HCT116 (cell line): ENCODE data around the gene UQCRQ. TPM values are rescaled to one million over a fixed set of nuclear protein-coding genes. Genes with fewer than 3 reads are reported as not detected.
A peak's percentile ranks its signal among the peaks of the same experiment; 100 is the strongest.

Experiments used
- ATAC-seq: fragments of 200-7000 bp; cut with Tn5 transposase; 2 replicates; pipeline ENCODE4 v1.9.1; 2020; ENCODE audit warnings: mild to moderate bottlenecking, moderate library complexity
- BruUV-seq: library from RNA; stranded (reverse); fragments of 400-500 nt; replicated peaks from 2 replicates; lab custom pipeline; 2021; lab: Mats Ljungman, UMichigan
- CTCF ChIA-PET: fragments of 300-600 bp; sonication (Branson Sonifier 250); formaldehyde crosslinking; loops from one replicate; lab custom pipeline; 2021; ENCODE audit warnings: antibody characterized with exemption; lab: Charles Lee
- POLR2A ChIA-PET: fragments of 300-600, 350-600 bp; sonication (Branson Sonifier 250); formaldehyde crosslinking; loops from one replicate; lab custom pipeline; 2021; ENCODE audit warnings: antibody characterized with exemption; lab: Charles Lee
- RAD21 ChIA-PET, 2 experiments: fragments of 300-600 bp; sonication (Branson Sonifier 250); formaldehyde crosslinking; loops; one replicate each; lab custom pipeline; 2023; ENCODE audit warnings: low total read pairs in 2 of 2; ENCODE audit not compliant: uncharacterized antibody in 2 of 2, unreplicated experiment in 2 of 2, low non-redundant PET in 1 of 2; lab: Charles Lee
- DNase-seq: peaks from one replicate; pipeline ENCODE4 v3.0.0-alpha.2; 2010; ENCODE audit warnings: low read depth, low spot score
- H2AFZ ChIP-seq: fragments of 200-600 bp; shearing (Covaris generic), sonication (generic); 2 replicates; pipeline ENCODE4 v1.6.1; 2017; ENCODE audit warnings: low read depth, mixed run types, mixed read lengths, antibody characterized with exemption, low read length; ENCODE audit not compliant: poor library complexity, severe bottlenecking
- H3K27ac ChIP-seq: 2 replicates; pipeline ENCODE4 v1.5.1; 2012; ENCODE audit warnings: low read depth, low read length
- H3K27me3 ChIP-seq: fragments of 200-600 bp; sonication (generic); 2 replicates; pipeline ENCODE4 v1.6.1; 2016; ENCODE audit warnings: mixed run types, low read length, mixed read lengths; ENCODE audit not compliant: insufficient read depth
- H3K36me3 ChIP-seq, 2 experiments: fragments of 200-500 bp in 1 of 2; fragments of 200-600 bp in 1 of 2; sonication (Bioruptor generic) in 1 of 2; sonication (generic) in 1 of 2; 2 replicates each; pipeline versions ENCODE4 v1.5.1 to v1.6.1; 2014 to 2016; ENCODE audit warnings: low read length in 2 of 2, inconsistent platforms in 1 of 2, mixed read lengths in 1 of 2, mixed run types in 1 of 2; ENCODE audit not compliant: insufficient read depth in 2 of 2, control insufficient read depth in 1 of 2
- H3K4me1 ChIP-seq, 2 experiments: fragments of 200-600 bp in 1 of 2; sonication (generic) in 1 of 2; 2 replicates each; pipeline versions ENCODE4 v1.5.1 to v1.6.1; 2012 to 2017; ENCODE audit warnings: low read length in 2 of 2, inconsistent platforms in 1 of 2, mild to moderate bottlenecking in 1 of 2, mixed read lengths in 1 of 2, mixed run types in 1 of 2, moderate library complexity in 1 of 2; ENCODE audit not compliant: insufficient read depth in 2 of 2, control insufficient read depth in 1 of 2
- H3K4me2 ChIP-seq: fragments of 200-600 bp; sonication (generic); 2 replicates; pipeline ENCODE4 v1.6.1; 2017; ENCODE audit warnings: mixed run types, low read length, mixed read lengths
- H3K4me3 ChIP-seq, 2 experiments: fragments of 200-600 bp in 1 of 2; sonication (generic) in 1 of 2; replicated peaks in 1 of 2; 2 replicates each; pipeline ENCODE4 v1.5.1; 2011 to 2016; ENCODE audit warnings: low read length in 2 of 2, control low read depth in 1 of 2, low read depth in 1 of 2, mild to moderate bottlenecking in 1 of 2, mixed read lengths in 1 of 2, mixed run types in 1 of 2
- H3K79me2 ChIP-seq: fragments of 200-600 bp; sonication (generic); 2 replicates; pipeline ENCODE4 v1.6.1; 2017; ENCODE audit warnings: mild to moderate bottlenecking, mixed run types, low read length, moderate library complexity, mixed read lengths; ENCODE audit not compliant: insufficient read depth
- H3K9ac ChIP-seq: fragments of 200-600 bp; sonication (generic); 2 replicates; pipeline ENCODE4 v1.6.1; 2016; ENCODE audit warnings: low read length, mixed read lengths
- H3K9me2 ChIP-seq: fragments of 200-600 bp; sonication (generic), shearing (Covaris generic); 2 replicates; pipeline ENCODE4 v1.6.1; 2017; ENCODE audit warnings: mixed run types, mild to moderate bottlenecking, moderate library complexity; ENCODE audit not compliant: insufficient read depth
- H3K9me3 ChIP-seq, 2 experiments: fragments of 200-500 bp in 1 of 2; fragments of 200-600 bp in 1 of 2; sonication (Bioruptor generic) in 1 of 2; sonication (generic) in 1 of 2; 2 replicates each; pipeline ENCODE4 v1.6.1; 2014 to 2017; ENCODE audit warnings: low read length in 2 of 2, mixed read lengths in 2 of 2, inconsistent platforms in 1 of 2, low read depth in 1 of 2, mild to moderate bottlenecking in 1 of 2, mixed run types in 1 of 2, moderate library complexity in 1 of 2; ENCODE audit not compliant: control insufficient read depth in 1 of 2, insufficient read depth in 1 of 2
- H4K20me1 ChIP-seq: fragments of 200-600 bp; sonication (generic), shearing (Covaris generic); 2 replicates; pipeline ENCODE4 v1.6.1; 2017; ENCODE audit warnings: mixed run types, mild to moderate bottlenecking, moderate library complexity; ENCODE audit not compliant: insufficient read depth
- RAD21 ChIP-seq: IDR thresholded peaks from 2 replicates; pipeline ENCODE4 v1.6.1; 2012; ENCODE audit warnings: low read depth, mild to moderate bottlenecking
- SP1 ChIP-seq: IDR thresholded peaks from 2 replicates; pipeline ENCODE4 v1.6.1; 2012; ENCODE audit warnings: low read depth
- intact Hi-C: fragments of 100-400 bp; cut with micrococcal nuclease; formaldehyde crosslinking; loops from 2 replicates; pipeline ENCODE4 v1.10.0; 2022
- total RNA-seq: library from RNA; stranded (reverse); gene quantifications from one replicate; pipeline ENCODE4 v1.2.1, GENCODE V29; 2021; ENCODE audit not compliant: unreplicated experiment
- TF ChIP-seq, protein P1 (sequence below): IDR thresholded peaks from 2 replicates; pipeline ENCODE4 v1.6.1; 2011; ENCODE audit warnings: mild to moderate bottlenecking, low read length, moderate library complexity; ENCODE audit not compliant: insufficient replicate concordance; ENCODE audit errors: extremely low read depth
- TF ChIP-seq, protein P2 (sequence below), 3 experiments: fragments of 200-600 bp in 1 of 3; sonication (generic) in 1 of 3; IDR thresholded peaks in 2 of 3; conservative IDR thresholded peaks in 1 of 3; 2 replicates each; pipeline ENCODE4 v1.5.1; 2012 to 2017; ENCODE audit warnings: low read depth in 2 of 3, low read length in 2 of 3, antibody characterized with exemption in 1 of 3, borderline replicate concordance in 1 of 3, control low read depth in 1 of 3, mild to moderate bottlenecking in 1 of 3, mixed read lengths in 1 of 3, mixed run types in 1 of 3, moderate library complexity in 1 of 3; ENCODE audit not compliant: insufficient read depth in 1 of 3

UQCRQ gene
- total RNA-seq, 1 experiment from 2014 or later = 528 TPM

DNA sequence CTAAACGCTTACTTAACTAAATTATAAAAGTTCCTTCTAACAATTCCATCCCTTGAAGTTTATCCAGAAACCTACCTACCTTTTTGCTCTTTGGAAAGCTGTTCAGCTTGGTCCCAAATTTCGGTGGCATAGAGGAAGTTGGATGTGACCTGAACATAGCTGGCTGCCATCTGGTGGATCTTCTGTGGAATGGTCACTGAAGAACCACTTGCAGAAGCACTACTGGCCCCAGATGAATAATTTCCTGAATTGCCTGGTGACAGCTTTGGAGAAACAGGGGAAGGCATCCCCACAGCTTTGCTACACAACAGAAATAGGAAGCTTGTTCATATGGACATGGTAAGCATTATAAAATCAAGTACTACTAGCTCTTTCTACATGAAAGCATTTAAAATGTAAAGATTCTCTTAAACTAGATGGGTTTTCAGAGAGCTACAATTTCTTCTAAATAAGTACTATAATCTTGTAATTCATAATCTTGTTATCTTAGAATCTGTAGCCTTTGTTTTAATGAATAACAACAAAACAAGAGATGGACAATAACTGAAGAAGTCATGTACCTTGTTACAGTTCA, 16.9 kb downstream of the UQCRQ start:
- H3K27me3 ChIP-seq = no peaks in the 10 kb centered on the region
- BruUV-seq = no TSS peak
- POLR2A ChIA-PET = no interaction called here

More for the DNA sequence above, 16.9 kb downstream of the UQCRQ start:
- H2AFZ ChIP-seq = no peak overlapping the region
- peaks cover 13 to 67% of the 10 kb centered on the region in 2 experiments for H3K36me3 ChIP-seq
- ATAC-seq (peak; percentile 98), DNase-seq (peak; percentile 52)
- intact Hi-C loops = loop anchor here (1.0 kb wide), 2 partner anchors 53 to 497 kb away; partner anchors contain the start of gene SHROOM1
- H3K27ac ChIP-seq = no peak overlapping the region
- no peak overlapping the region for H3K9ac ChIP-seq
- no peaks in the 10 kb centered on the region for H3K9me2 ChIP-seq
- ChIA-PET RAD21 (interaction anchor here in 1 of 2 experiments (0.6 to 1.2 kb wide), 2 partner anchors 128 to 166 kb away, joined by 3 read pairs; no protein-coding TSS in a partner anchor), CTCF (interaction anchor here (0.6 to 2.2 kb wide), 13 partner anchors 8 to 378 kb away, joined by 3 to 10 read pairs (median 4); partner anchors contain the start of gene LEAP2)
- H3K79me2 ChIP-seq = no peaks in the 10 kb centered on the region
- no peaks in the 10 kb centered on the region for H4K20me1 ChIP-seq
- TF ChIP-seq SP1 = 0 out of 2 replicates have a peak, but pooled peaks have one; percentile 4
- TF ChIP-seq, protein P1, sequence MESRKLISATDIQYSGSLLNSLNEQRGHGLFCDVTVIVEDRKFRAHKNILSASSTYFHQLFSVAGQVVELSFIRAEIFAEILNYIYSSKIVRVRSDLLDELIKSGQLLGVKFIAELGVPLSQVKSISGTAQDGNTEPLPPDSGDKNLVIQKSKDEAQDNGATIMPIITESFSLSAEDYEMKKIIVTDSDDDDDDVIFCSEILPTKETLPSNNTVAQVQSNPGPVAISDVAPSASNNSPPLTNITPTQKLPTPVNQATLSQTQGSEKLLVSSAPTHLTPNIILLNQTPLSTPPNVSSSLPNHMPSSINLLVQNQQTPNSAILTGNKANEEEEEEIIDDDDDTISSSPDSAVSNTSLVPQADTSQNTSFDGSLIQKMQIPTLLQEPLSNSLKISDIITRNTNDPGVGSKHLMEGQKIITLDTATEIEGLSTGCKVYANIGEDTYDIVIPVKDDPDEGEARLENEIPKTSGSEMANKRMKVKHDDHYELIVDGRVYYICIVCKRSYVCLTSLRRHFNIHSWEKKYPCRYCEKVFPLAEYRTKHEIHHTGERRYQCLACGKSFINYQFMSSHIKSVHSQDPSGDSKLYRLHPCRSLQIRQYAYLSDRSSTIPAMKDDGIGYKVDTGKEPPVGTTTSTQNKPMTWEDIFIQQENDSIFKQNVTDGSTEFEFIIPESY = no peak
- peak; percentile 67 for TF ChIP-seq RAD21
- TF ChIP-seq, protein P2, sequence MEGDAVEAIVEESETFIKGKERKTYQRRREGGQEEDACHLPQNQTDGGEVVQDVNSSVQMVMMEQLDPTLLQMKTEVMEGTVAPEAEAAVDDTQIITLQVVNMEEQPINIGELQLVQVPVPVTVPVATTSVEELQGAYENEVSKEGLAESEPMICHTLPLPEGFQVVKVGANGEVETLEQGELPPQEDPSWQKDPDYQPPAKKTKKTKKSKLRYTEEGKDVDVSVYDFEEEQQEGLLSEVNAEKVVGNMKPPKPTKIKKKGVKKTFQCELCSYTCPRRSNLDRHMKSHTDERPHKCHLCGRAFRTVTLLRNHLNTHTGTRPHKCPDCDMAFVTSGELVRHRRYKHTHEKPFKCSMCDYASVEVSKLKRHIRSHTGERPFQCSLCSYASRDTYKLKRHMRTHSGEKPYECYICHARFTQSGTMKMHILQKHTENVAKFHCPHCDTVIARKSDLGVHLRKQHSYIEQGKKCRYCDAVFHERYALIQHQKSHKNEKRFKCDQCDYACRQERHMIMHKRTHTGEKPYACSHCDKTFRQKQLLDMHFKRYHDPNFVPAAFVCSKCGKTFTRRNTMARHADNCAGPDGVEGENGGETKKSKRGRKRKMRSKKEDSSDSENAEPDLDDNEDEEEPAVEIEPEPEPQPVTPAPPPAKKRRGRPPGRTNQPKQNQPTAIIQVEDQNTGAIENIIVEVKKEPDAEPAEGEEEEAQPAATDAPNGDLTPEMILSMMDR (IDR thresholded peaks at IDR 0.05 in 2 of 3, conservative IDR thresholded peaks at IDR 0.05 in 1 of 3; ENCODE audit: borderline replicate concordance in 1 of 3, insufficient read depth in 1 of 3, low read depth in 2 of 3, low read length in 2 of 3) = peak; percentile 67 to 78 (median 71); a peak in 5 of 6 replicates
- H3K4me2 ChIP-seq = no peak overlapping the region
- no peak overlapping the region for H3K4me3 ChIP-seq
- H3K4me1 ChIP-seq = no peaks in the 10 kb centered on the region
- H3K9me3 ChIP-seq = no peaks in the 10 kb centered on the region
